ENCODE measurements around the gene PXN. TPM values are rescaled to one million over a fixed set of nuclear protein-coding genes. Genes with fewer than 3 reads are reported as not detected.
"Not testable (repeated sequence)": the region's sequence is repeated elsewhere in the genome, so short reads cannot be mapped to it uniquely, and the experiment has no call there.

The PXN gene
- total RNA-seq, 1 donor: 24.8 TPM

DNA sequence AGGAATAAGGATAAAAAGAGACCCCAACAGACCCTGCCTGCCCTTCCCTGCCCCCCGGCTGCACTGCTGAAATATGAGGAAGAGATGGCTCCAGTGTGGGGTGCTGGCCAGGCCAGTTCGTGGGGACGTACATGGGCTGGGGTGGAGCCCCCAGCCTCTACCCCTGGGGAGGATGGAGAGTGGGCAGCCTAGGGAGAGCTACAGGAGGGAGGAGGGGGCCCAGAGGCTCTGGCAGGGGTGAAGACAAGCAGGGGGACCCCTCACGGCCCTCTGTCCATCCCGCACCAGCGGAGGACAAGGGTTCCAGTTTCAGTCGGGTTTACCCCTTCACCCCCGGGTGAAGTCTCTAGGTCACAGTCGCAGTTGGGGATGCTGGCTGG, 53.6 kb downstream of the PXN start:
- no peak for DNase-seq (ENCODE audit: low read depth in 2 of 3, low spot score in 2 of 3)

DNA sequence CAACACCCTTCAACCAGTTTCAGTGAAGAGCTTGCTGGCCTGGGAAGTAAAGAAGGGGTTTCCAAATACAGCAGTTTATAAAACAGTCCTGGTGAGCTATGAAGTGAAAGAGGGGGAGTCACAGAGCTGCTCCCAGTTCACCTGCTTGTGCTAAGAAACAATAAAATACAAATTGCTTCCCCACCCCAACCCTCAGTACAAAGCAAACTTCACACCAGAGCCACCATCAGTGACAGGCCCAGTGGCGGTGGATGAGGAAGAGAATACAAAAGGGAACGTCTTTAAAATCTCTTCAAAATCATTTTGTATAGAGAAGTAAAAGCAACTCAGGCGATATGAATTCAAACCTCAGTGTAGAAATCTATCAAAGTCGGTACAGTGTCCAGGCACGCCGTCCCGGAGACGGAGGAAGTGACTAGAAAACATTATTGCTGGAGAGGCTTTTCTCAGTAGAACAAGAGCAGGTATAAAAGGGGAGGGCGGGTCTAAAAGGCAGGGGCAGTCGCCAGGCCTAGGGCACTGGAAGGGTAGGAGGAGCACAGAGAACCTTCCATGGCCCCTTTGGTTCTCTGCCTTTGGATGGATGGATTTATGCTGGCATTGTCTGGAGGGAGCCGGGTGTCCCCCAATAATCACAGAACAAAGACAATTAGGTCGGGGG, 54.2 kb downstream of the PXN start:
- no peak for DNase-seq (ENCODE audit: low read depth in 2 of 3, low spot score in 2 of 3)

DNA sequence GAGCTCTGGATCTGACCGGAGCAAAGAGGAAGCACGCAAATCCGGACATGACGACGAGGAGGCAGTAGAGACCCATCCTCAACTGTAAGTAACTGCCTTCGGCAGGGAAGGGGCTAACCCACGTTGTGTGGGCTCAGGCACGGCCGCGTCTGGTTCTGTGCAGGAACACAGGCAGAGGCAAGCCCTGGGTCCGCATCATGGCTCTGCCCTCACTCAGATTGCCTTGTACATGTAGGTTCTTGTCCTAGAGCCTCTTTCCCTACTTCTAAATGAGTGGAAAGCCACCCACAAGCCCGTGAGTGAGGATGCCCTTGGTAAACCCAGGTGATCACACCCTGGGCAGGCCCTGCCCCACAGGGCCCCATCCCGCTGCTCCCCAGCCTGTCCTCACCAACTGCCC, 55.7 kb downstream of the PXN start:
- no peak for DNase-seq (ENCODE audit: low read depth in 2 of 3, low spot score in 2 of 3)

DNA sequence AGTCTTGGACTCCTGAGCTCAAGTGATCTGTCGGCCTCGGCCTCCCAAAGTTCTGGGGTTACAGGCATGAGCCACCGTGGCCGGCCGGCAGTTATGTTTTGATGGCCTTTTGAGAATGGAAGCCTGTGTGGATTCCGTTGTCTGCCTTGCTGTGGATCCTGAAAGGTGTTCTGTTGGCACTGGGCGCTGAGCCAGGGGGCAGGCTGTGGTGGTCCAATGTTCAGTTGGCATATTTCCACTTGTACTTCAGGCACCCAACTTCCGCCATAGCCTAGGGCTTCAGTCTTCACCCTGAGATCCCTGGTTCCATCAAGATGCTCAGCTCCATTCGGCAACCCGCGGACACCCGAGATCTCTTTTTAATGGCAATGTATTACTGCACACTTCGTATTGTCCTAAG, 58.3 kb downstream of the PXN start:
- no peak for DNase-seq (ENCODE audit: low read depth in 2 of 3, low spot score in 2 of 3)

DNA sequence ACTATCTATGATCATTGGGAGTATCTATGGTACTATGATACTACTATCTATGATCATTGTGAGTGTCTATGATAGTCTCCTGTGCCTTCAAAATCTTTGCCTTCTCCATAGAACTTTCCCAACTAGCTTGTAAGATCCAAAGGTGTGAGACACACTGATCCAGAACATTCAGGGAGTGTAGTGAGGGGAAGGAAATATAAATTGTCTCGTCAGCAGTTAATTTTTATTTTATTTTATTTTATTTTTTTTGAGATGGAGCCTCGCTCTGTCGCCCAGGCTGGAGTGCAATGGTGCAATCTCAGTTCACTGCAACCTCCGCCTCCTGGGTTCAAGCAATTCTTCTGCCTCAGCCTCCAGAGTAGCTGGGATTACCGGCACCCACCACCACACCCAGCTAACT, 58.7 kb downstream of the PXN start:
- not testable (repeated sequence) for DNase-seq (ENCODE audit: low read depth in 2 of 3, low spot score in 2 of 3)

DNA sequence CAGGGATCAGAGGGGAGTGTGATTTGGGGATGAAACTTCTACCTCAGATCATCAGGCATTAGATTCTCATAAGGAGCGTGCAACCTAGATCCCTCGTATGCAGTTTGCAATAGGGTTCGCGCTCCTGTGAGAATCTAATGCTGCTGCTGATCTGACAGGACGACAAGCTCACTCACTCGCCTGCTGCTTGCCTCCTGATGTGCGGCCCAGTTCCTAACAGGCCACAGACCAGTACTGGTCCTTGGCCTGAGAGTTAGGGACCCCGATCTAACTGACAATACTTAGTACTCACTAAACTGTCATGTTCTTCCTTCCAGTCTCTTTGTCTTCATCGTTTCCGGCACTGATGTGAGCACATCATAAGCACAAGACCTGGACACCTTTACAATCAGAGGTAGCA, 59.3 kb downstream of the PXN start:
- DNase-seq (ENCODE audit: low read depth in 2 of 3, low spot score in 2 of 3): no peak

DNA sequence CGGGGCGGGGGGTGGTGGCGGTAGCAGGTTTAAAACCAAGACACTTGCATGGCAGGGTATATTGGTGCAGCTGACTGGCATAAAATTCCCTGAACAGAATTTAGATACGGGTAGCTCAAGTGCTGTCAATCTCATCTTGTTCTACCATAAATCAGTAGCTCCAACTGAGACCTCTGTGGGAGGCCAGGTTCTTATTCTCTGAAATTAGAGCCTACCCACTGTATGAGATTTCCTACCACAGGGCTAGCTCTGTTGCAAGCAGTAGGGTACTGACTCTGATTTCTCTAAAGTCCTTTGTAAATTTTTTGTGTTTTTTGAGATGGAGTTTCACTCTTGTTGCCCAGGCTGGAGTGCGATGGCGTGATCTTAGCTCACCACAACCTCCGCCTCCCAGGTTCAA, 61.4 kb downstream of the PXN start:
- no peak for DNase-seq (ENCODE audit: low read depth in 2 of 3, low spot score in 2 of 3)

DNA sequence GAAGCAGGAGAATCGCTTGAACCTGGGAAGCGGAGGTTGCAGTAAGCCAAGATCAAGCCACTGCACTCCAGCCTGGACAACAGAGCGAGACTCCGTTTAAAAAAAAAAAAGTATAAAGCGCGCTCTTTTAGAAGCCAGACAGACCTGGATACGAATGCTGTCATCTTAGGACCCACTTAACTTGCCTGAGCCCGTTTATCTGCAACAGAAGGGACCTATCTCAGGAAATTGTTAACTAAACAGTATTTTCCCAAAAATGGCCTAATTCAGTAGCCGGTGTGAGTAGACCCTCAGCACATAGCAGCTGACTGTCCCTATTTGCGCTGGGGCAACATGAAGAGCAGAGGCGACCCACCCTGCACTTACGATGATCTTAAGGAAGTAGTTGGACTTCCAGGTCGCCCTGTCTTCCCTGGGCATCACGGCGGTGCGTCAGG, 65.1 kb downstream of the PXN start:
- DNase-seq (ENCODE audit: low read depth in 2 of 3, low spot score in 2 of 3): no peak

DNA sequence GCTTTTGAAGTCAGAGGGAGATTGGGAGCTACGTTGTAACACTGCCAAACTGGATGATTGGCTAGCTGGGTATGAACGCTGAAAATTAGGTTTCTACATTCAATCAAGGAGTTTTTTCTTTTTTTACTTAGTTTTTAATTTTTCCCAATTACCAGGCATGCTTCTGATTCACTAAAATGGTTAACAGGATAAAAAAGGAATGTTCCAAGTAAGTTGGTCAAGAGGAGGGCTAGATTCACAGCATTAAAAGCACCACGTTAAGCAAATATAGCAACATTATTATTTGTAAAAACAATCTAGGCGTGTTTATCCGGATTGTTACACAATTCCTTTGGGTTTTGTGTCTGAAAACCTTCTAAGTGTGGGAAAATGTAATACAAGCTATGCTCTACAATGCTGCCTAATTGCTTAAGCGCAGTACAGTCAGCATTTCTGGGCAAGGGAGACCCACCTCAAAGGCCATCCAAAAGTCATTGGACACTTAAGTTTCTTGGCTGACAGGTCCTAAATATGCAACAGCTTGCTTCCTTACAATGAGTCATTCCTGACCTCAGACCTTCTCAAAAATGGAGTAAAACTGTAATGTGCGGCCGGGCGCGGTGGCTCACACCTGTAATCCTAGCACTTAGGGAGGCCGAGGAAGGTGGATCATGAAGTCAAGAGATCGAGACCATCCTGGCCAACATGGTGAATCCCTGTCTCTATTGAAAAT, 65.8 kb downstream of the PXN start:
- peak in 1 of 3 donors; percentile 8 for DNase-seq (ENCODE audit: low read depth in 2 of 3, low spot score in 2 of 3)

DNA sequence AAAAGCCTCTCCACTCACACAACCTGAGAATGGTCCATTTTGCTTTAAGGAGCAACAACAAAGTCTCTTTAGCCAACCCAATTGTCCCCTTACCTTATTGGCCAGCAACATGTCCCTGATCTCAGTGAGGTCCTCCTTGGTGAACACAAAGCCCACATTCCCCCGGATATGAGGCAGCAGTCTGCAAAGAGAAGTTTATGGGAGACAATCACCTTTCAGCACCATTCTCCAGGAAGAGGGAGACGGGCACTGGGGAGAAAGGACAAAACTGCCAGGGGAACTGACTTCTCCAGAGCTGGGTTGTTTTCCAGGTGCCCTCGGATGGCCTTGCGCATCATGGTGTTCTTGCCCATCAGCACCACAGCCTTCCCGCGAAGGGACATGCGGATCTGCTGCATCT, 66.5 kb downstream of the PXN start:
- DNase-seq (ENCODE audit: low read depth in 2 of 3, low spot score in 2 of 3): no peak

DNA sequence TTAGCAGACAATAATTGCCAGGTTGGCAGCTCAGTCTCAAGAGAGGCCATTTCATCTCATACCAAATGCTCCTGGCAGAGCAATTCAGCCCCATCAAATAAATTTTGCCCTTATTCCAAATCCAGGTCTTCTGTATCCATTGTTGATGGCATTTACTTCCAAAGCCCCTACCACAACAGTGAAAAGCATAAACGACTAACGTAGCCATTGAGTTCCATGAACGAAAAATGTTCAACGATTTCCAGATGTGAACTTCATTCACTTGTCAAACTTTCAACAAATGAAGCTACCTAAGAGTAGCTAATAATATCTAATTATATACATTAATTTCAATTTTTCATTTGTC, 68.0 kb downstream of the PXN start:
- no peak for DNase-seq (ENCODE audit: low read depth in 2 of 3, low spot score in 2 of 3)

DNA sequence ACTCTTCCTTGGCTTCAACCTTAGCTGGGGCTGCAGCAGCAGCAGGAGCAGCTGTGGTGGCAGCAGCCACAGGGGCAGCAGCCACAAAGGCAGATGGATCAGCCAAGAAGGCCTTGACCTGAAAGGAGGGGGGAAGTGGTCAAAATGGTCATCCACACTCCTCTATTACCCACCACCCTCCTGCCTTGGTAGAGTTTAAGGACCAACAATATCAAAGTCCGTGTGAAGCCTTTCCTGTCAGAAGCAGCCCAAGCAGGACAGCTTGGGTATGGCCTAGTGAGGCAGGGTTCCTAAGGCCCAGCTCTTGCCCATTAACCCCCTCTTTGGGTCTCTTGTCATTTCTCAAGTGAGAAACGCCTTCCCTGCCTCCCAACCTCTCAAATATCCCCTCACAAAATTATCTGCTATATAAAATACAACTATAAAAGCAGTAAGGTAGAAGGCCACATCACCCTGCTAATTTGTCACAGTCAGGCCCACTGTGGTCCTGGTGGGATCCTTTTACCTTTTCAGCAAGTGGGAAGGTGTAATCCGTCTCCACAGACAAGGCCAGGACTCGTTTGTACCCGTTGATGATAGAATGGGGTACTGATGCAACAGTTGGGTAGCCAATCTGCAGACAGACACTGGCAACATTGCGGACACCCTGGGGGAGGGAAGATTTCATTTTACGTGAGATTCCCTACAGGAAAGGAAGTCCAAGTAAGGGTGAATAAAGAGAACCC, 68.6 kb downstream of the PXN start:
- not testable (repeated sequence) for DNase-seq (ENCODE audit: low read depth in 2 of 3, low spot score in 2 of 3)

DNA sequence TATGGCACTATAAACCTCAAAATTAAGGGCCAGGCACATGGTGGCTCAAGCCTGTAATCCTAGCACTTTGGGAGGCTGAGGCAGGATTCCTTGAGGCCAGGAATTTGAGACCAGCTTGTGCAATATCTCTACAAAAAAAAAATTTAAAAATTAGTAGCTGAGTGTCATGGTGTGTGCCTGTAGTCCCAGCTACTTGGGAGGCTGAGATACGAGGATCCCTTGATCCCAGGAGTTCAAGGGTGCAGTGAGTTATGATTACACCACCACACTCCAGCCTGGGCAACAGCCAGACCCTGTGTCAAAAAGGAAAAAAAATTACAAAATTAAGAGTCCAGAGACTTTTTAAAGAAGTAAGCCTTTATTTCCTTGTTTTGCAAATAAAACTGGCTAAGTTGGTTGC, 69.2 kb downstream of the PXN start:
- no peak for DNase-seq (ENCODE audit: low read depth in 2 of 3, low spot score in 2 of 3)

DNA sequence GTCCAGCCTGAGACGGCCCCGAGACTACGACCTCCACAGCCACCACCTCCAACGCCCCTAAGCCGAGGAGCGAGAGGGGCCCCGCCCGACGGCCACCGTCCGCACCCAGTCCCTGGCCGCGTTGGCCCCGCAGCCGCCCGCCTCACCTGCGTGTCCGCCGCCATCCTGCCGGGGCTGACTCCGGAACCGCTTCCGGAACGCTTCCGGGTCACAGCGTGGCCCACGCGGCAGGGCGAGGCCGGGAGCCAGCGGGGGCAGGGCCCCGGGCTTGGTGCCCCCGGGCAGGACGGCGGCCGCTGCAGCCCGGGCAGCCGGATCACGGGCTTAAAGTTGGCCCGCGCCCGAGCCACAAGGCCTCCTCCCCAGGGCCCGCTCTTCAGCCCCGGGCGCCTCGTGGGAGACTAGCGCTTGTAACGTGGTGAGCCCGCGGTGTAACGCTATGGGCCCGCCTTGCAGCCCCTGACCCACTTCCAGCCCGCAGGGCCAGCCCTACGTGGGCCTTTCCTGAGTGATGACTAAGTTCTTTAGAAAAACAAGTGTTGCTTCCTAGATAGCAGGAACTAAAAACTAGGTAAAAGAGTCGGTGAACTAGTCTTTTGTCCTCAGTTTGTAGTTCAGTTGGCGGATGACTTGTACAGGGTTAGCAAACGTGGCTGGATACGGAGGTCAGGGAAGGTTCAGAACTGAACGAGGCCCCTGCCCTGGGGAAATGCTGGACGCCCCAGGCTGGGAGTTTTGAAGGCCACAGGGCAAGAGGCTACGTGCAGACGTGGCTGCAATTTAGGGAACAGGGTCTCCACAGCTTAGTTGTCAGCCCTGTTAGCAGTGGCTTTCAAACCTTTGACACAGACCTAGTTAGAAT, 70.8 kb downstream of the PXN start, which contains the start of gene GCN1:
Gene GCN1 (minus strand): TSS at position 182 of the 862 bp plus-strand sequence. CDS start 18 bp downstream, at position 164.
- peak; percentile 73 to 80 (median 79) for DNase-seq (ENCODE audit: low read depth in 2 of 3, low spot score in 2 of 3)

DNA sequence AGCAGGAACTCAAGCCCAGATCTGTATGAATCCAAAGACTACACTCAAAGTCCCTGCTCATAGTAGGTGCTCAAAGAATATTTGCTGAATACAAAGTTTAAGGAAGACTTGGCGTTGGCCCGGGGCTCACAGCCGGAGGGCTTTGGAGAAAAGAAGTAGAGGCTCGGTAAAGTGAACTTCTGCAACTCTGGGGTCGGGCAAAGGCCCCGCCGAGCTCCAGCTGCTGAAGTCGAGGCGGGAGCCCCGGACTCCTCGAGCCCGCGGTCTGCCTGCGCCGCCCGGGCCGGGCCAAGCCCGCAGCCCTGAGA, 71.3 kb downstream of the PXN start:
- DNase-seq (ENCODE audit: low read depth in 2 of 3, low spot score in 2 of 3): no peak

DNA sequence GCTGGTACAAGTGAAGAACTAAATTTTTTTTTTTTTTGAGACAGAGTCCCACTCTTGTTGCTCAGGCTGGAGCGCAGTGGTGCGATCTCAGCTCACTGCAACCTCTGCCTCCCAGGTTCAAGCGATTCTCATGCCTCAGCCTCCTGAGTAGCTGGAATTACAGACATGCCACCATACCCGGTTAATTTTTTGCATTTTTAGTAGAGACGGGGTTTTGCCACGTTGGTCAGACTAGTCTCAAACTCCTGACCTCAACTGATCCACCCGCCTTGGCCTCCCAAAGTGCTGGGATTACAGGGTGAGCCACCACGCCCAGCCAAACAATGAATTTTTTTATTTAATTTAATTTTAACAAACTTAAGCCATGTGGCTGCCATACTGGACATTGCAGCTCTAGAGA, 72.2 kb downstream of the PXN start:
- DNase-seq (ENCODE audit: low read depth in 2 of 3, low spot score in 2 of 3): not testable (repeated sequence)

DNA sequence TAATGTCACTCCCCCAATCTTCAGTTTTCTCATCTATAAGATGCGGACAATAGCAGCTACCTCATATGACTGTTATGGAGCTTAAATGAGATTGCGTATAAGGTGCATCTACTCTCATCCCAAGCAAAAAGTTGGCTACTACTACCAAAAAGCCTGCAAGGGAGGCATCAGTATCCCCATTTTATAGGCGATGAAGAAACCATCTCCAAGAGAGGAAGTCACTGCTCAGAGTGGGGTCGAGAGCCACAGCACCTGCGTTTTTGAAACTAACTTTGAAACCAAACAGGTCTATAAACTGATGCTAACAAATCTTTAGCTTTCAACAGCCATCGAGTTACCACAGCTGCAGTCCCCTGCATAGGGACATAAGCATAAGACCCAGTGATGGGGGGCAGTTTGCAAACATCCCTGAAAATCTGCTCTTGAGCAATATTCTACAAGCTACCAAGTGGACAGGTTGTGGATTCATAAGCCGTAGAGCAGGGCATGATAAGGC, 74.5 kb downstream of the PXN start:
- no peak for DNase-seq (ENCODE audit: low read depth in 2 of 3, low spot score in 2 of 3)

DNA sequence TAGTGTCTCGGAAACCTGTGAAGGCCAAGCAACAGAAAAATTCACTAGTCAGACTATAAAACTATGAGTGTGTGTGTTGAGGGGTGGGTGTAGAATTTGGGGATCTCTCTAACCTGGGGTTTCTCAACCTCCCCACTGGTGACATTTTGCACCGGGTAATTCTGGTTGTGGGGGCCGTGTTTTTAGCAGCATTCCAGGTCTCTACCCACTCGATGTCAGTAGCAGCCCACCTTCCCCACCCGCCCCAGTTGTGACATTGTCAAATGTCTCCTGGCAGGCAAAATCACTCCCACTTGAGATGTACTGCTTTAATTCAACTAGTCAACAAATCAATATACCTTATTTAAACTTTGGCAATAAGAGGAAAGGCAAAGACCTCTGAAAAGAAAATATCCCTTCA, 75.1 kb downstream of the PXN start:
- DNase-seq (ENCODE audit: low read depth in 2 of 3, low spot score in 2 of 3): no peak

DNA sequence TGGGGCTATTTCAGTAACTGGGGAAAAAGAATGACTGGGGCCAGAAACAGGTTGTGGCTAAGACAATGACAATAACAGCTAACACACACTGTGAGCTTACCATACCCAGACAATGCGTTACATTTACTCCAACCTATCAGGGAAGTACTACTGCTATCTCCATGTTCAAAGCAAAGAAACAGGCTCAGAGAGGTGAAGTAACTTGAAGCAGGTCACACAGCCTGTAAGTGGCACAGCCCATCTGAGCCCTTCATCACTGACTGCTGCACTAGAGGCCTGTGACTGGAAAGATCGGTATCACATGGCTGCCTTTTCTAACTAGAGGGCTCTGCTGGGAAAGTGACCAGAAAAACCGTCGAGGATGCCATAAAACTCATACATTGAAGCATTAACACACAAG, 78.9 kb downstream of the PXN start:
- DNase-seq (ENCODE audit: low read depth in 2 of 3, low spot score in 2 of 3): no peak

DNA sequence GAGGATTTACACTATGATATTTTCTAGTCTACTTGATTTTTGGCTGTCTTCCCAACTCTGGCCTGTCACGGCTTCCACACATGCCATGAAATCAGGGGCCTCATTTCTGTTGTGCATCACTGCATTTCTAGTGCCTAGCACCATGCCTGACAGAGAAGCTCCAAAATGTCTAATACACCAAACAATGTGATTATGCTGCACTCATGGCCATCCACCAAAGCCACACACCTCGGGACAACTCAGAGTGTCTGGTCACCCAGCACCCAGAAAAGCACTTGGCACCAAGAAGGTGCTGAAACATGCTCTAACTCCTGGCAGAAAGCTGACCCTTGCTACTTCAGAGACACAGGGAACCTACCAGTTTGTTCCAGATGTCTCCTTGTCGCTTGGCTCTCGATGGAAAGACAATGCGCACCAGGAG, 82.3 kb downstream of the PXN start:
- DNase-seq (ENCODE audit: low read depth in 2 of 3, low spot score in 2 of 3): no peak

All from hematopoietic multipotent progenitor cell (in vitro differentiated cells).